Measurements from ENCODE around the gene NLRC4.

GRCh38 chr2:32289165-32289999 lies 24.7 kb upstream of the NLRC4 start:
- TF ChIP-seq CTCF (IDR thresholded peaks at IDR 0.05) = no peak
- no peak for TF ChIP-seq POLR2A (IDR thresholded peaks at IDR 0.05)
- TF ChIP-seq POLR2AphosphoS5 (IDR thresholded peaks at IDR 0.05) = peak in 1 of 3 donors; percentile 57
- no peak for TF ChIP-seq EP300 (IDR thresholded peaks at IDR 0.05)
